Stimulated activated CD4-positive, alpha-beta T cell treated with anti-CD3 and anti-CD28 coated beads, Interleukin-1b, Interleukin-23, amount 100 ng/mL, for 4 hours (primary cell): ENCODE results near the gene SLC16A1.
"Not testable (repeated sequence)": the region's sequence is repeated elsewhere in the genome, so short reads cannot be mapped to it uniquely, and the experiment has no call there.

ENCODE experiments used
- DNase-seq, 2 donors: peaks; one replicate each; pipeline ENCODE4 v3.0.0-alpha.2; 2020; ENCODE audit warnings: low read depth in 2 of 2

SLC16A1 gene

DNA sequence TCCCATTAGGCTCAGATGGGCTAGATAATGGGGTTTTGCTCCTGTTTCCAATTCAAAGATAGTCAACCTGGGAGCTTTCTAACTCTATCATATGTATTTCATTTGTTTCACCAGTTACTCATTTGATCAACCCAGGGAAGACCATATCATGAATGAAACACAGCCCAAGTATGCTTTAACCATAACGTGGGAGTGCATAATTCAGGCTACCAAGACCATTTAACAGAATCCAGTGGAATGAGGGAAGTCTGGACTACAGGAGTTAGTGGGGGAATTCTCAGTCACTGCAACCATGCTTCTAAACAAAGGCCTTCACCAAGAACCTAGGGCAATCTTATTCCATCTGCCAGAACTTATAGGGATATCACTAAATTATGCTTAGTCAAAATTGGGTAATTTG, 15.0 kb upstream of the SLC16A1 start:
- DNase-seq, result no peak

DNA sequence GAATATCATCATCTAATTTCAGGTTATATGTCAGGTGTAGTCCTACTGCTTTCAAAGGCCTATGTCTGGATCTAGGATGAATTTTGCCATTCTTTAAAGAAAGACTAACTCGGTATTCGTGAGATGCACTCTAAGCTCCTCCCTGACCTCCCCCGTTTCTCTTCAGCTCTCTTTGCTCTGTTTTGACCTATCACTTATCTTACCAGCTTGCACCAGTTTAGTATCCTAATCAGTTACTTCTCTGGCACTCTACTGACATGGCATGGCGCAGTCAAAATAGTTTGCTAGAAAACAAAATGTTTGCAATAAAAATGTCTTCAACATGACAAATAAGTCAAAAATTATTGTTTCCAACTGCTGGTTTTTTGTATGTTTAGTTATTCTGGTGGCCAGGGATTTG, 8.4 kb upstream of the SLC16A1 start:
- DNase-seq, result no peak

DNA sequence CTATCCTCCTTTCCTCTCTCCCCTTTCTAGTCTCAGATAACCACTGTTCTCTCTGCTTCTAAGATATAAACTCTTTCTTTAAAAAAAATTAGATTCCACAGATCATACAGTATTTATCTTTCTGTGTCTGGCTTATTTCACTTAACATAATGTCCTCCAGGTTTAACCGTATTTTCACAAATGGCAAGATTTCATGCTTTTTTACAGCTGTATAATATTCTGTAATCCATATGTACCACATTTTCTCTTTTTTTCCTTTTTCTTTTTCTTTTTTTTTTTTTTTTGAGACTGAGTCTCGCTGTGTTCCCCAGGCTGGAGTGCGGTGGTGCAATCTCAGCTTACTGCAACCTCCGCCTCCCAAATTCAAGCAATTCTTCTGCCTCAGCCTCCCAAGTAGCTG, 5.1 kb upstream of the SLC16A1 start:
- DNase-seq, result no peak

DNA sequence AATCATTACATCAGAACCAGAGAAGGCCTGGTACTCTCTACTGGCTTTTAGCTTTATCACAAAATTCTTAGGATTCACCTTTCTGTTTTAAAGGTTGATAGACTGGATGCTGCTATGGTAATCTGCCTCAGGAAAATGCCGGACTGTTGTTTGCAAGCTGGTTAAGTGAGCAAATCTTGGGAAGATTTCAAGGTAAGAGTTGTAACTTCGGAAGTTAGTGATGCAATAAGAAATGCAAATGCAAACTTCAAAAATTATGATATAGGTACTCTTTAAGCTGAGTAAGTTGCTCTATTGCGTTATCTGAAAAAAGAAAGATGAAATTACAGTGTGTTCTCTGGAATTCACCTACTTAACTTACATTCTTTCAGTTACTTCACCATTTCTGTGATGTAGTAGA, 4.4 kb upstream of the SLC16A1 start:
- DNase-seq, result no peak

DNA sequence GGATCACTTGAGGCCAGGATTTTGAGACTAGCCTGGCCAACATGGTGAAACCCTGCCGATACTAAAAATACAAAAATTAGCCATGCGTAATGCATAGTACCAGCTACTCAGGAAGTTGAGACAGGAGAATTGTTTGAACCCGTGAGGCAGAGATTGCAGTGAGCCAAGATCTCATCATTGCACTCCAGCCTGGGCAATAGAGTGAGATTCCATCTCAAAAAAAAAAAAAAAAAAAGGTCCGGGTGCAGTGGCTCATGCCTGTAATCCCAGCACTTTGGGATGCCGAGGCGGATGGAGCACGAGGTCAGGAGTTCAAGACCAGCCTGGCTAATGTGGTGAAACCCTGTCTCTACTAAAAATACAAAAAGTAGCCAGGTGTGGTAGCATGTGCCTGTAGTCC, 2.2 kb upstream of the SLC16A1 start:
- DNase-seq, result not testable (repeated sequence)

DNA sequence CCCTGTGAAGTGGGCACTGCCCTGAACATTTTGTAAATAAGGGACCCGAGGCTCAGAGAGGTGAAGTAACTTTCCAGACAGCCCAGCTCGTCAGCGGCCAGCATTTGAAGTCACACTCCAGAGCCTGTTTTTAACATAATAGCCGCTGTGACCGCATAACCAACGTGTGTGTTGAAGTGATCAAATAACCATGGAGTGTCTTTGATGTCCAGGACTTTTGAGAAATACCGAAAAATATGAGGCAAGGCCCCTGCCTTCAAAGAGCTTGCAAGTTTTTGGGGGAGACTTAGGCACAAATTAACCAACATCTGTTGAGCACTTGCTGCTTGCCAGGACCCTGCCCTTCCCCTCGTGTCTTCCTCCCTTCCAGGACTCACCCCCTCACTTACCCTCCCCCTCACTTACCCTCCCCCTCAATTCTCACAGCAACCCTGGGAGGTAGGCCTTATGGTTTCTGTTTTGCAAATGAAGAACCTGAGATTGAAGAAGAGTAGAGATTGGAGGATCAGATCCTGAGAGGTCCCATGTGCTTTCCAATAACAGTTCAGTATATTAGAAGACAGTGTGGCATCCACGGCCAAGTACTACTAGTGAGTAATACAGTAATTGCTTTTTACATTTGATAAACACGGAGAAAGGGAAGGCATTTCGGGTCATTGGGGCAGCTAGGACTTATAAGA, 1.3 kb upstream of the SLC16A1 start:
- DNase-seq, result peak; percentile 6 to 51

DNA sequence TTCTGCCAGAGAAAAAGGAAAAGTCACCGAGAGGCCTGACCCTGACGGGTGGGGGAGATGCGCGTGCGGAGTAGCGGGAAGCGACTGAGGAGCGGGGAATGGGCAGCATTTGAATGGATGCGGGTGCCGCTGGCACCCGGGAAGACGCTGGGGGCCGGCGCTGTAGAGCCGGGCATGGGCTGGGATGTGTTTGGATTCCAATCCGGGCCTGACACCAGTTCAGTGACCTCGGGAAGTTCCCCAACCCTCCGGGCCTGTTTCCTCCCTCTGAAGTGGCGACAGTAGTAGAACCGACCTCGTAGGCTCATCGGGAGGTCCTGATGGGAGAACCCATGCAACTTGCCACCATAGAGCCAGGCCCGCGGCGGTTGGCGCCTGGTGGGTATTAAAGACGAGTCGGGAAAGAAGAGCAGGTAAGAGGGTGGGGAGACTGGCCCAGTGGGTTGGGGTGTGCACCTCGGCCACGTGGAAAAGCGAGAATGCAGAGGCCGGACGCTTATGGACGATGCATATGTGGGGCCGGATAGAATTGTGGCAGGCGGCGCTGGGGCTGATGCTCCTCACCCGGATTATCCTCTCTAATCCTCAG, 642 bp upstream of the SLC16A1 start:
- peak; percentile 19 to 30 for DNase-seq

DNA sequence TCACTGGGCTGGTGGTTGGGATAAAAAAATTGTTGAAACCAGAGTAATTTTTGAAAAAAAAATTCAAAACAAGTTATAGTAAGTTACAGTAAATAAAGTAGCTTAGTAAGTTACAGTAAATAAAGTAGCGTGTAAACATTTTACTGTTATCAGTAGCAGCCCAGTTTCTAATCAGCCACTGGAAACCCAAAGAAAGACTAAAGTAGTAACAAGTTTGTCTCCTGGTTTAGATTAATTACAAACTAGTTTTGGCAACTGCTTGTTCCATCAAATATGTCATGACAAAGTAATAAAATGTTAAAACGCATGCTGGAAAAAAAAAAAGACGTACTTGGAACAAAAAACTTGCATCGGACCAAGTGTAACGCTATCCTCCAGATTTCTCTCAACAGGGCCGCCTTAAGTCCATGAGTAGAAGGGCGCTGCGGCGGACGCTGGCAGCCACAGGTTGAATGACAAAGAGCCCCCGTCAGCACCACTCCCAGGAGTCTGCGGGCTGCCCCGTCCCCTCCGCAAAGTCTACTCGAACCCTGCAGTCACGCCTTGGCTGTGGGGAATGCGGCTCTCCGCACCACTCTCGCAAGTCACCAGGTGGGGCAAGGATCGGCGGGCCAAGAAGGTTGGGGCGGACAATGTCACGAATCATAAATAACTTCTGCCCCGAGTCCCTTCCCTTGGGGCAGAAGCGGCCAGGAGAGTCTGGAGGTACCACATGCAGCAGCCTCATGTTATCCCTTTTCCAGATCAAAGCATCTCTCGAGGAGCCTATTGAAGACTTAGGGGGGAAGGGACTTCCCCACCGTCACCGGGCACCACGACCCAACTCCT, 837 bp downstream of the SLC16A1 start:
- DNase-seq, result peak; percentile 34 to 40

DNA sequence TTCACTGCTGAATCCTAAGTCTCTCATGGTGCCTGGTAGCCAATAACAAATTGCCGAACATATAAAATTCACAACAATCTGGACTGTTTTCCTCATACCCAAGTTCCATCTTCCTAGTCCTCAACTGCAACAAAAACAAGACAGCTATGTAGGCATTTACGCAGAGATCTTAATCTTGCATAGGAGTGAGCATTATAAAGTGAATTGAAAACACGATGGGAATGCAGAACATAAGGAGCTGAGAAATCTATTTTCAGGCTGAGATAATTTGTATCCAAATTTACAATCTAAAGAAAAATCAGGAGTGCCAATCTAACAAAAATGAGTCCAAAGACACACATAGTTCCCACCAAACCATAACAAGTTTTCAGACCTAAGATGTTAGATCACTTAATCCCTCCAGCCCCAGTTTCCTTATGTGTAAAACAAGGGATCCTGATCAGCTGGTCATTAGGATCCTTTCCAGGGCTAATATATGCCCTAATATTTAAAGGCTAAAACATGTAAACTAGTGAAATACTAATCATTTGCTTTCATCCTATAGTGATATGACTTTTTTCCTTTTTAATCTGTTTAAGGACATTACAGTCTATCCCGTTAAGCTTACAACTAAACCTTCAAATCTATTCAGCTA, 1.9 kb downstream of the SLC16A1 start:
- no peak for DNase-seq

DNA sequence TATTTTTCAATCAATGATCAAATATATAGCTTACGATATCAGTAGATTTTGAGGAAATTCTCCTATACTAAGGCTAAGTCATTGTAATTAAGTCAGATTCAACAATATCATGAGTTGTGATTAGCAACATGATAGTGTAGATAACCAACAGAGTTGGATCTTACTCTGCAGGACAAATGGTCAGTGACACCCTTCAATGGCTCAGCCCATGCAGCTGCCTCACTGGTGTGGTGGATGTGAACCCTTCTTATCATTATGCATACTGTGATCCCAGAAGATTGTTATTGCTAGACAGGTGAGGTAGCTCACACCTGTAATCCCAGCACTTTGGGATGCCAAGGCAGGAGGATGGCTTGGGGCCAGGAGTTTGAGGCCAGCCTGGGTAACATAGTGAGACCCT, 5.6 kb downstream of the SLC16A1 start:
- no peak for DNase-seq

DNA sequence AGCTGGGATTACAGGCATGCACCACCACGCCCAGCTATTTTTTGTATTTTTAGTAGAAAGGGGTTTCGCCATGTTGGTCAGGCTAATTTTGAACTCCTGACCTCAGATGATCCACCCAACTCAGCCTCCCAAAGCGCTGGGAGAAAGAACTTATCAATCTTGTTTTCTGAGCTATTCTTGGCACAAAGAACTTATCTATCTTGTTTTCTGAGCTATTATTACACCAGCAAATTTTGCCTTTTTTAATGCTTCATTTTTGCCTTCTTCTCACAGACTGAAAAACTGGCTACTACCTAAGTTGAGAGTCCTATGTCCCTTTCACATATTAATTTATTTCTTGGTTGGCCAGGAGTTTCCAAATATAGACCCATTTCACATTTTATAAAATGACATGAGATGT, 9.3 kb downstream of the SLC16A1 start:
- DNase-seq, result no peak

DNA sequence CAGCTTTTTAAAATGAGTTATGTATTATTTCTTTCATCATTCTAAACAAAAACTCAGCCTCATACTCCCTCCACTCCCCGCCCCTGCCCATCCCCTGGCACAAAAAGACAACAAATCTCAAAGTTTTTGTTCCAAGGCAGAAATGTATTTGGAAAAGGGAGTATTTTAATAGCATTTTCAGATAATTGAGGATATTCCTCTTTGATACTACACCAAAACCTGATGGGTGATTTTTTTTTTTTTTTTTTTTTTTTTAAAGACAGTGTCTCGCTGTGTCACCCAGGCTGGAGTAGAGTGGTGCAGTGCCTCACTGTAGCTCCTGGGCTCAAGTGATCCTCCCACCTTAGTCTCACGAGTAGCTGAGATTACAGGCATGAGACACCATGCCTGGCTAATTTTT, 16.2 kb downstream of the SLC16A1 start:
- no peak for DNase-seq

DNA sequence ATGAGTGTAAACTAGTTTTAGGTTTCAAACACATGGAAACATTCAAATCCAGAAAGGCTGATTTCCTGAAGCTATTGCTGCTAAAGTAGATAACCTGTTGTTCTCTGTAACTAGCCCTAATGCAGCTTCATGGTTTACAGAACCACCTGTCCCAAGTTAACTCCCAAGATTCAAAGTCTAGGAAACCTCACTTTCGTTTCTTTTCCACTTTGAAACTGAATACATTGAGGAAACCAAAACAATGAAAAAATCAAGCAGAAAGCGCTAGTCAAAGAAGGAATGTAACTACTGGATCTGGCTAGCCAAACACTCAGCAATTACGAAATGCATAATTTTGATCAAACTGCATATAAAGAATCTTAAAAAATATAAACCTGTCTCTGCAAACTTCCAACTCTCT, 17.8 kb downstream of the SLC16A1 start:
- no peak for DNase-seq

DNA sequence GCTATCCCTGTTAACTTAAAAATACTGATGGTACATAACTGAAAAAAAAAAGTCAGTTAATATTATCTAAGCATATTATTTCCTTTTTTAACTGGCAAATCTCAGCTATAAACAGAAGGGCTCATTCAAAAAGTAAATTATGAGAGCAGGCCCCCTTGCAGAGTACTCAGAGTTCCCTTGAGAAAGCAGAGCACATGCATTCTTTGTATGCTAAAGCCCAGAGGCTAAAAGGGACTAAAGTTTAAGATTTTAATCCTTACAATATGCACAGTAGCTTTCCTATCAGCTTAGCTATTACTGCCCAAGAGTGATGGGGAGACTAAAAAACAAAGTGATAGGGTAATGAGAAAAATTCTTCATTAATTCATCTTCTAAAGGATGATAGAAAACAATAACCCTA, 18.5 kb downstream of the SLC16A1 start:
- no peak for DNase-seq

DNA sequence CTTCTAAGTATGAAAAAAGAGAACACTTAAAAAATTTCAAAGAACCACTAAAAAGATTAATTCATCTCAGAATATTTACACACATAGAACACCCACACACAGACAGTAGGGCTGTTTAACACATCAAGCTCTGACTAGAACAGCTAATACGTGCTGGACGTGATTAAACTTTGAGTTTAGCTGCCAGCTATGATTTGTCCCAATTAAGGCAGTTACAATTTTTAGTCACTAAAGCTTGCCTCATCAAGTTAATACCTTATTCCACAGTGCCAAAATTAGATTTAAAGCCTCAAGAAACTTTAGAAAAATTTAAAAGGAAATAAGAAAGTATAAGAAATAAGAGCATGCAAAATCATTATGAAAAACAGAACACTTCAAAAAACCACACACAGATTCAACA, 18.9 kb downstream of the SLC16A1 start:
- no peak for DNase-seq

DNA sequence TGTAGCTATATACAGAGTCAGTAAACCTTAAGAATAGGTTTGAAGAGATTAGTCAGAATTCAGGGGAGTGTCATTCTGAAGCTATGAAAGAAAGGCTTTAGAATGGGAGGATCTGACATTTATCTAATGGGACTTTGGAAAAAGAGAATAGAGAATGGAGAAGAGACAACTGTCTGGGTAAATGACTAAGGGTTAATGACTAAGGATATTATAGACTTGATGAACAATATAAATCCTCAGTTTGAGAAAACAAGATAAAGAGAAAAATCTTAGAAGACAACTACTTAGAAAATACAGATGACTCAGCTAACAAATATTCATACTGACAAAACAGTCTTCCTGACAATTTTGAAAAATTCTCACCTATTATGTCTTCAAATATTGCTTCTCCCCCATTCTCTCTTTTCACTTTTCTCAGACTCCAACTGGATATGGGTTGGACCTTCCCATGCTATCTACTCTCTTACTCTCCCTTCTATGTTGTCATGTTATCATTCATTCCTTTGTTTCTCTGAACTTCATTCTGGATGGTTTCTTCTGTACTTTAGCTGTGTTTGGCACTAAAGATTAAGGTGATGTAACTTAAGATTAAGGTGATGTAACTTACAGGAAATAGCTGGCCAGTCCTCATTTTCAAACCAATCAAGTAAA, 20.4 kb downstream of the SLC16A1 start:
- DNase-seq, result no peak

DNA sequence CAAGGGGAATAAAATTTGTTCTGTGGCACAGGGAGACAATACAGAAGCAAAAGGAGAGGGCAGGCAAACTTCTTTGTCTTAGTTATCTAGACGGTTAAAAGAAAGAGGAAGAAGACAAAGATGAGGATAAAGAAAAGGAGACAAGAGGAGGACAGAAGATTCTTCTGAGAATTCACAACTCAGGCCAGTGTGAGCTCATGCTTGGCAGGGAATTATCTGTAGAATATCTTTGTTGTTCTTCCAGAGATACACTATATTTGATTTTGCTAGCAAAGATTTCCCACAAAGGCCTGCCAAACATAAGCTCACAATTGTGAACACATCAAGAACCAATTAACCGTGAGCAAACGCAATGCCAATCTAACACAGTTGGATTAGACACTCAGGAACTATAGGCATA, 21.4 kb downstream of the SLC16A1 start:
- no peak for DNase-seq

DNA sequence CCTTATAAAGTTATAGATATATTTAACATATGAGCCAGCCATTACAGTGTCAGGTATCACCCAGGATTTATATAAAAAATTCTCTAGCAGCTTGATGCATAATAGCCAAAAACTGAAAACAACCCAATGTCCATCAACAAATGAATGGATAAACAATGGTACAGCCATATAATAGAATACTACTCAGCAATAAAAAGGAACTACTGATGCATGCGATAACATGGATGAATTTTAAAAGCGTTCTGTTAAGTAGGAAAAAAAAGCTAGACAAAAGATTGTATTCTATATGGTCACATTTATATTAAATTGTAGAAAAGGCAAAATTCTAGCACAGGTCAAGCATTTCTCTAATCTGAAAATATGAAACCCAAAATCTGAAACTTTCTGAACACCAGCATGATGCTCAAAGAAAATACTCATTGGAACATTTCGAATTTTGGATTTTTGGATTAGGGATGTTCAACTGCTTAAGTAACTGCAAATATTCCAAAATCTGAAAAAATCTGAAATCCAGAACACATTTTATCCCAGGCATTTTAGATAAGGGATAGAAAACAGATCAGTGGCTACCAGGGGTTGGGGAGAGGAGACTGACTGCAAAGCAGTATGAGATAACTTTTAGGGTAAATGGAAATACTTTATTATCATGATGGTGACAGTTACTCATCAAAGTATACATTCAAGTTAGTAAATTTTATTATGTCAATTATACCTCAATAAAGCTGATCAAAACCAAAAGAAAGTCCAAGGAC, 22.0 kb downstream of the SLC16A1 start:
- DNase-seq, result no peak

DNA sequence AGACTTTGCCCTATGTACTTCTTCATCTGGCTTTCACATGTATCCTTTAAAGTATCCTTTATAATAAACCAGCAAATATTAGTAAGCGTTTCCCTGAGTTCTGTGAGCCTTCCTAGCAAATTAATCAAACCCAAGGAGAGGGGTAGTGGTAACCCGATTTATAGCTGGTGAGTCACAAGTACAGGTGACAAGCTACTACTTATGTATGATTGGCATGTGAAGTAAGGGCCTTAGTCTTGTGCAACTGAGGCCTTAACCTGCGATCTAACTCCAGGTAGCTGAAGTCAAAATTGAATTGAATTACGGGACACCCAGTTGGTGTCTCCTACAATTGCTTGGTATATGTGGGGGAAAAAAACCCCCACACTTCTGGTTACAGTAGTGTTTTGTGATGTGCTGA, 26.0 kb downstream of the SLC16A1 start:
- DNase-seq, result no peak

DNA sequence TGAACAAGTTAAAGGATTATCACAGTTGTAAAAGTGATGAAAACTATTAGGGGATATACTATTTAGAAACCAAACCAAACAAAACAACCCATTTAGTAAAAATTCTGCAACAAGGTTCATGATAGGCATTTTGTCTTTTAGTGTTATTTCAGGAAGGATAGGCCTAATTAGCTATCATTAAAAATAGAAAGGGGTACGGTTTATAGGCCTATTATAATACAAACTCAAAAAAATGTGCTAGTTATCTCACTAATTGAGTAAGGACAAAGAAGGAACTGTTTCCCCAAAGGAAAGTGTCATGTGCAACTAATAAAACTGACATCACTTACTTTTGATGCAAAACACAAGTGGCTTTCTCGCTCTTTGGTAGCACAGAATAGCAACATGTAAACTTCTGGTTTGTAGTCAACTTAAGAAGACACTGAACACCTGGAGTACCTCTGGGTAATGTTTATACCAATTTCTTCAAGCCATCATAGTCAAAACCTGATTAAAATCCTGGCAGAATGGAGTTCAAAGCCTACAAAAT, 28.5 kb downstream of the SLC16A1 start:
- DNase-seq, result no peak

DNA sequence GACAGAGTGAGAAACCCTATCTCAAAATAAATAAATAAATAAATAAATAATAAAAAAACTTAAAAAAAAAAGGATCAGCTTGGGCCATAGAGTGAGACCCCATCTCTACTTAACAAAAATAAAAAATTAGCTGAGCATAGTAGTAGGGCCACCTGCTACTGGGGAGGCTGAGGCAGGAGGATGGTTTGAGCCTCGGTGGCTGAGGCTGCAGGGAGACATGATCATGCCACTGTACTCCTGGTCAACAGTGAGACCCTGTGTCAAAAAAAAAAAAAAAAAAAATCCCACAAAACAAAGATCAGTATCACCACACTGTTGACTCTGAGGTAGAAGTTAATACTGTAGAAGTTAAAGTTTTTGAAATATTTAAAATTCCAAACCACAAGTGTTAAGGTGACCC, 29.1 kb downstream of the SLC16A1 start:
- DNase-seq, result no peak
